ENCODE data around the gene JAM3. TPM values are rescaled to one million over a fixed set of nuclear protein-coding genes. Genes with fewer than 3 reads are reported as not detected.
A peak's percentile ranks its signal among the peaks of the same experiment; 100 is the strongest.
"Not testable (repeated sequence)": the region's sequence is repeated elsewhere in the genome, so short reads cannot be mapped to it uniquely, and the experiment has no call there.

JAM3 gene
- total RNA-seq, 2 experiments from 2014 or later, result 21.1 to 23.7 TPM

- no peak overlapping the region for H3K4me3 Mint-ChIP-seq
These were observed 5.9 kb downstream of the JAM3 start for GRCh38 chr11:134074766-134075165.

GRCh38 chr11:134079317-134079716, 10.4 kb downstream of the JAM3 start:
- peaks cover 16% of the 10 kb centered on the region for H3K36me3 Mint-ChIP-seq
- ATAC-seq (ENCODE audit: low read depth) (no peak), DNase-seq (no peak)
- H3K27me3 Mint-ChIP-seq, result peaks cover 8% of the 10 kb centered on the region
- POLR2A ChIA-PET, result no interaction called here
- no peaks in the 10 kb centered on the region for H3K4me1 Mint-ChIP-seq
- no peak overlapping the region for H3K4me3 Mint-ChIP-seq
- H3K27ac Mint-ChIP-seq, result no peak overlapping the region
- peaks cover 11% of the 10 kb centered on the region for H3K9me3 Mint-ChIP-seq

More at GRCh38 chr11:134074766-134075165, 5.9 kb downstream of the JAM3 start:
- Mint-ChIP-seq H3K36me3 (no peaks in the 10 kb centered on the region), H3K9me3 (no peaks in the 10 kb centered on the region), H3K27me3 (peaks cover 30% of the 10 kb centered on the region), H3K27ac (no peak overlapping the region), H3K4me1 (peaks cover 13% of the 10 kb centered on the region)
- DNase-seq, result no peak
- no peak for ATAC-seq (ENCODE audit: low read depth)
- POLR2A ChIA-PET, result no interaction called here

- DNase-seq; H3K27me3 Mint-ChIP-seq; POLR2A ChIA-PET; ATAC-seq (ENCODE audit: low read depth); H3K4me1 Mint-ChIP-seq; H3K27ac Mint-ChIP-seq; H3K4me3 Mint-ChIP-seq: not testable (repeated sequence)
- peaks cover 16% of the 10 kb centered on the region for H3K36me3 Mint-ChIP-seq
- peaks cover 11% of the 10 kb centered on the region for H3K9me3 Mint-ChIP-seq
These were observed 12.4 kb downstream of the JAM3 start for GRCh38 chr11:134081258-134081657.

- peaks cover 3% of the 10 kb centered on the region for H3K27me3 Mint-ChIP-seq
- peaks cover 11% of the 10 kb centered on the region for H3K9me3 Mint-ChIP-seq
- H3K4me3 Mint-ChIP-seq, result no peak overlapping the region
These were observed 14.1 kb downstream of the JAM3 start for GRCh38 chr11:134082990-134083389.

GRCh38 chr11:134086376-134086775, 17.5 kb downstream of the JAM3 start:
- POLR2A ChIA-PET, result no interaction called here
- no peak for ATAC-seq (ENCODE audit: low read depth)
- H3K27ac Mint-ChIP-seq, result no peak overlapping the region
- DNase-seq, result no peak
- peaks cover 2% of the 10 kb centered on the region for H3K27me3 Mint-ChIP-seq
- H3K4me1 Mint-ChIP-seq, result no peaks in the 10 kb centered on the region
- H3K9me3 Mint-ChIP-seq, result peaks cover 4% of the 10 kb centered on the region
- H3K4me3 Mint-ChIP-seq, result no peak overlapping the region
- peaks cover 10% of the 10 kb centered on the region for H3K36me3 Mint-ChIP-seq

More at GRCh38 chr11:134082990-134083389, 14.1 kb downstream of the JAM3 start:
- no peak for ATAC-seq (ENCODE audit: low read depth)
- no peak for DNase-seq
- H3K27ac Mint-ChIP-seq, result no peak overlapping the region
- POLR2A ChIA-PET, result no interaction called here
- H3K36me3 Mint-ChIP-seq, result peaks cover 16% of the 10 kb centered on the region
- no peaks in the 10 kb centered on the region for H3K4me1 Mint-ChIP-seq

- DNase-seq; ATAC-seq (ENCODE audit: low read depth); POLR2A ChIA-PET; H3K27me3 Mint-ChIP-seq; H3K27ac Mint-ChIP-seq; H3K36me3 Mint-ChIP-seq; H3K9me3 Mint-ChIP-seq; H3K4me1 Mint-ChIP-seq; H3K4me3 Mint-ChIP-seq: not testable (repeated sequence)
These were observed 23.1 kb downstream of the JAM3 start for GRCh38 chr11:134092006-134092405.

- Mint-ChIP-seq H3K27me3 (no peaks in the 10 kb centered on the region), H3K9me3 (no peaks in the 10 kb centered on the region), H3K4me1 (peaks cover 5% of the 10 kb centered on the region), H3K27ac (no peak overlapping the region), H3K4me3 (no peak overlapping the region), H3K36me3 (no peaks in the 10 kb centered on the region)
- ATAC-seq (ENCODE audit: low read depth) (no peak), DNase-seq (no peak)
- POLR2A ChIA-PET, result no interaction called here
These were observed 28.3 kb downstream of the JAM3 start for GRCh38 chr11:134097166-134097565.

GRCh38 chr11:134098566-134099184, 29.8 kb downstream of the JAM3 start:
- POLR2A ChIA-PET, result interaction anchor here (1.7 kb wide), 1 partner anchor 126 kb away, joined by 4 read pairs; the partner anchor contains the start of genes NCAPD3 and VPS26B
- H3K4me1 Mint-ChIP-seq, result peaks cover 5% of the 10 kb centered on the region
- no peak overlapping the region for H3K4me3 Mint-ChIP-seq
- DNase-seq (no peak), ATAC-seq (ENCODE audit: low read depth) (peak; percentile 89)
- no peaks in the 10 kb centered on the region for H3K9me3 Mint-ChIP-seq
- H3K36me3 Mint-ChIP-seq, result peaks cover 2% of the 10 kb centered on the region
- H3K27ac Mint-ChIP-seq, result no peak overlapping the region
- no peaks in the 10 kb centered on the region for H3K27me3 Mint-ChIP-seq

GRCh38 chr11:134100171-134100570, 31.3 kb downstream of the JAM3 start:
- DNase-seq, result no peak
- no peak overlapping the region for H3K27ac Mint-ChIP-seq
- ATAC-seq (ENCODE audit: low read depth), result no peak
- peaks cover 5% of the 10 kb centered on the region for H3K4me1 Mint-ChIP-seq
- peaks cover 4% of the 10 kb centered on the region for H3K36me3 Mint-ChIP-seq
- H3K27me3 Mint-ChIP-seq, result peaks cover 4% of the 10 kb centered on the region
- no peaks in the 10 kb centered on the region for H3K9me3 Mint-ChIP-seq
- no peak overlapping the region for H3K4me3 Mint-ChIP-seq
- POLR2A ChIA-PET, result no interaction called here

- Mint-ChIP-seq H3K27me3 (peaks cover 4% of the 10 kb centered on the region), H3K4me1 (peaks cover 5% of the 10 kb centered on the region)
- no peak for ATAC-seq (ENCODE audit: low read depth)
These were observed 32.4 kb downstream of the JAM3 start for GRCh38 chr11:134101282-134101681.

GRCh38 chr11:134110252-134110815, 41.5 kb downstream of the JAM3 start:
- Mint-ChIP-seq H3K4me3 (no peak overlapping the region), H3K27me3 (peaks cover 7% of the 10 kb centered on the region), H3K36me3 (peaks cover 6% of the 10 kb centered on the region), H3K9me3 (peaks cover 15% of the 10 kb centered on the region), H3K27ac (no peak overlapping the region), H3K4me1 (no peaks in the 10 kb centered on the region)
- ATAC-seq (ENCODE audit: low read depth) (no peak), DNase-seq (no peak)
- POLR2A ChIA-PET, result no interaction called here

More at GRCh38 chr11:134101282-134101681, 32.4 kb downstream of the JAM3 start:
- H3K27ac Mint-ChIP-seq, result no peak overlapping the region
- no peak for DNase-seq
- peaks cover 3% of the 10 kb centered on the region for H3K9me3 Mint-ChIP-seq
- H3K4me3 Mint-ChIP-seq, result no peak overlapping the region
- H3K36me3 Mint-ChIP-seq, result peaks cover 6% of the 10 kb centered on the region
- POLR2A ChIA-PET, result no interaction called here

GRCh38 chr11:134113787-134114186, 44.9 kb downstream of the JAM3 start:
- H3K9me3 Mint-ChIP-seq; H3K4me3 Mint-ChIP-seq; H3K4me1 Mint-ChIP-seq; H3K27me3 Mint-ChIP-seq; H3K27ac Mint-ChIP-seq; ATAC-seq (ENCODE audit: low read depth); DNase-seq; POLR2A ChIA-PET; H3K36me3 Mint-ChIP-seq: not testable (repeated sequence)

GRCh38 chr11:134116210-134116609, 47.3 kb downstream of the JAM3 start:
- no peak overlapping the region for H3K27ac Mint-ChIP-seq
- ATAC-seq (ENCODE audit: low read depth) (no peak), DNase-seq (no peak)
- H3K4me3 Mint-ChIP-seq, result no peak overlapping the region
- peaks cover 1% of the 10 kb centered on the region for H3K4me1 Mint-ChIP-seq
- POLR2A ChIA-PET, result no interaction called here
- peaks cover 4% of the 10 kb centered on the region for H3K27me3 Mint-ChIP-seq
- H3K9me3 Mint-ChIP-seq, result peaks cover 3% of the 10 kb centered on the region
- H3K36me3 Mint-ChIP-seq, result peaks cover 1% of the 10 kb centered on the region

- POLR2A ChIA-PET, result no interaction called here
- ATAC-seq (ENCODE audit: low read depth) (no peak), DNase-seq (no peak)
- H3K36me3 Mint-ChIP-seq, result no peaks in the 10 kb centered on the region
- no peak overlapping the region for H3K27ac Mint-ChIP-seq
- peaks cover 1% of the 10 kb centered on the region for H3K4me1 Mint-ChIP-seq
- H3K27me3 Mint-ChIP-seq, result peaks cover 6% of the 10 kb centered on the region
- H3K9me3 Mint-ChIP-seq, result no peaks in the 10 kb centered on the region
- H3K4me3 Mint-ChIP-seq, result no peak overlapping the region
These were observed 49.1 kb downstream of the JAM3 start for GRCh38 chr11:134118006-134118405.

Measured in activated naive CD8-positive, alpha-beta T cell treated with anti-CD3 and anti-CD28 coated beads, Interleukin-2, amount 10 ng/mL, durations not matched to agents 7 days and 5 days (primary cell).